Inferior parietal cortex (tissue), 1 donor: ENCODE results near the gene LTA.

Experiments used
- DNase-seq: peaks from one replicate; pipeline ENCODE4 v3.0.0-alpha.2; 2016; ENCODE audit errors: extremely low spot score

Gene LTA

GRCh38 chr6:31569861-31570536, 2.1 kb upstream of the LTA start:
- no peak for DNase-seq

- no peak for DNase-seq
Measured at GRCh38 chr6:31573239-31574105, 1.4 kb downstream of the LTA start.

GRCh38 chr6:31574106-31575061, 2.3 kb downstream of the LTA start:
- no peak for DNase-seq

- DNase-seq, result no peak
Measured at GRCh38 chr6:31575335-31575901, 3.3 kb downstream of the LTA start, which contains the start of gene TNF. Gene TNF (plus strand): TSS chr6:31575565. CDS start chr6:31575742, 177 bp downstream.

GRCh38 chr6:31575952-31576685, 4.0 kb downstream of the LTA start:
- DNase-seq, result no peak

- DNase-seq, result no peak
Measured at GRCh38 chr6:31576897-31577578, 4.9 kb downstream of the LTA start.

GRCh38 chr6:31577579-31577966, 5.5 kb downstream of the LTA start:
- DNase-seq, result no peak

- no peak for DNase-seq
Measured at GRCh38 chr6:31578184-31579118, 6.4 kb downstream of the LTA start.

- DNase-seq, result no peak
Measured at GRCh38 chr6:31579119-31579505, 7.0 kb downstream of the LTA start.

- no peak for DNase-seq
Measured at GRCh38 chr6:31579546-31580437, 7.7 kb downstream of the LTA start.

GRCh38 chr6:31580438-31580740, 8.3 kb downstream of the LTA start:
- no peak for DNase-seq

GRCh38 chr6:31580807-31581433, 8.8 kb downstream of the LTA start:
- DNase-seq, result peak; percentile 79

- DNase-seq, result no peak
Measured at GRCh38 chr6:31581434-31582229, 9.5 kb downstream of the LTA start.

GRCh38 chr6:31582230-31582643, 10.1 kb downstream of the LTA start, which contains the start of gene LTB:
Gene LTB (minus strand): TSS chr6:31582424. CDS start chr6:31582417, 7 bp downstream.
- DNase-seq, result no peak

GRCh38 chr6:31585491-31585890, 13.4 kb downstream of the LTA start:
- no peak for DNase-seq

- no peak for DNase-seq
Measured at GRCh38 chr6:31586008-31586407, 13.9 kb downstream of the LTA start, which contains the start of gene LST1. Gene LST1 (plus strand): TSS chr6:31586277. CDS start chr6:31587300, 1,023 bp downstream.
